ENCODE measurements around the gene TMEM270.

Gene TMEM270

GRCh38 chr7:73869011-73869798 is 8.2 kb downstream of the TMEM270 start:
- TF ChIP-seq, protein P1, sequence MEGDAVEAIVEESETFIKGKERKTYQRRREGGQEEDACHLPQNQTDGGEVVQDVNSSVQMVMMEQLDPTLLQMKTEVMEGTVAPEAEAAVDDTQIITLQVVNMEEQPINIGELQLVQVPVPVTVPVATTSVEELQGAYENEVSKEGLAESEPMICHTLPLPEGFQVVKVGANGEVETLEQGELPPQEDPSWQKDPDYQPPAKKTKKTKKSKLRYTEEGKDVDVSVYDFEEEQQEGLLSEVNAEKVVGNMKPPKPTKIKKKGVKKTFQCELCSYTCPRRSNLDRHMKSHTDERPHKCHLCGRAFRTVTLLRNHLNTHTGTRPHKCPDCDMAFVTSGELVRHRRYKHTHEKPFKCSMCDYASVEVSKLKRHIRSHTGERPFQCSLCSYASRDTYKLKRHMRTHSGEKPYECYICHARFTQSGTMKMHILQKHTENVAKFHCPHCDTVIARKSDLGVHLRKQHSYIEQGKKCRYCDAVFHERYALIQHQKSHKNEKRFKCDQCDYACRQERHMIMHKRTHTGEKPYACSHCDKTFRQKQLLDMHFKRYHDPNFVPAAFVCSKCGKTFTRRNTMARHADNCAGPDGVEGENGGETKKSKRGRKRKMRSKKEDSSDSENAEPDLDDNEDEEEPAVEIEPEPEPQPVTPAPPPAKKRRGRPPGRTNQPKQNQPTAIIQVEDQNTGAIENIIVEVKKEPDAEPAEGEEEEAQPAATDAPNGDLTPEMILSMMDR (IDR thresholded peaks at IDR 0.05; ENCODE audit: insufficient read depth, low read length, poor library complexity, severe bottlenecking): no peak
- H3K4me3 ChIP-seq (replicated peaks; ENCODE audit: low read depth, low read length): no peak overlapping the region
- no peaks in the 10 kb centered on the region; the same call in 1 of the 2 replicates for H3K27me3 ChIP-seq (replicated peaks; ENCODE audit: control insufficient read depth, insufficient read depth, low read length)
- no peak for DNase-seq (ENCODE audit: extremely low read depth, insufficient read length)
- H3K36me3 ChIP-seq (ENCODE audit: control insufficient read depth, insufficient read depth, low read length): no peaks in the 10 kb centered on the region

DNA sequence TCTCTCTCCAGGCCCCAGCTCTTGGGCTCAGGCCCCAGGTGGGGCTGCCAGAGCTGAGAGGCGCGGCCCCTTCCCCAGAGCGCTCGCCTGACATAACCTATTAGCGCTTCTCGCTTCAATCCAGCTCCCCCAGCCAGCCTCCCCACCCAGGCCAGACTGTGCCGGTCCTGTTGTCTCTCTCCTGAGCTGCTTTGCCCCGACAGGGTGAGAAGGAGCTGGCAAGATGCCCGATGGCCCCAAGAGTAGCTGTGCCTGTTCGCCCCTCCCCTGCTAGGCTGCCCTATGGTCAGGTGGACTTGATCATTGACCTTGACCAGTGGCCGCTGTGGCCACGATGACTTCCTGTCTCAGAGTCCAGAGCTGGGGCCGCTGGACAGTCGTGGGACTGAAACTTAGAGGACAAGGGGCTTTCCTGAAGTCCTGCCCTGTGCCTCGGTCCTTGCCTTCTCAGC is 9.1 kb downstream of the TMEM270 start:
- Histone ChIP-seq H3K27me3 (replicated peaks; ENCODE audit: control insufficient read depth, insufficient read depth, low read length) (no peaks in the 10 kb centered on the region; the same call in 1 of the 2 replicates), H3K4me3 (replicated peaks; ENCODE audit: low read depth, low read length) (no peak overlapping the region), H3K36me3 (ENCODE audit: control insufficient read depth, insufficient read depth, low read length) (no peaks in the 10 kb centered on the region)
- TF ChIP-seq, protein P1 (IDR thresholded peaks at IDR 0.05; ENCODE audit: insufficient read depth, low read length, poor library complexity, severe bottlenecking): no peak
- no peak for DNase-seq (ENCODE audit: extremely low read depth, insufficient read length)

GRCh38 chr7:73871163-73872011 is 10.4 kb downstream of the TMEM270 start:
- TF ChIP-seq, protein P1 (IDR thresholded peaks at IDR 0.05; ENCODE audit: insufficient read depth, low read length, poor library complexity, severe bottlenecking): no peak
- DNase-seq (ENCODE audit: extremely low read depth, insufficient read length): no peak
- H3K4me3 ChIP-seq (replicated peaks; ENCODE audit: low read depth, low read length): no peak overlapping the region

GRCh38 chr7:73872056-73872908 is 11.3 kb downstream of the TMEM270 start:
- DNase-seq (ENCODE audit: extremely low read depth, insufficient read length): no peak
- no peaks in the 10 kb centered on the region; the same call in 1 of the 2 replicates for H3K27me3 ChIP-seq (replicated peaks; ENCODE audit: control insufficient read depth, insufficient read depth, low read length)
- TF ChIP-seq, protein P1 (IDR thresholded peaks at IDR 0.05; ENCODE audit: insufficient read depth, low read length, poor library complexity, severe bottlenecking): no peak

More at GRCh38 chr7:73871163-73872011, 10.4 kb downstream of the TMEM270 start:
- Histone ChIP-seq H3K27me3 (replicated peaks; ENCODE audit: control insufficient read depth, insufficient read depth, low read length) (no peaks in the 10 kb centered on the region; the same call in 1 of the 2 replicates), H3K36me3 (ENCODE audit: control insufficient read depth, insufficient read depth, low read length) (no peaks in the 10 kb centered on the region)

DNA sequence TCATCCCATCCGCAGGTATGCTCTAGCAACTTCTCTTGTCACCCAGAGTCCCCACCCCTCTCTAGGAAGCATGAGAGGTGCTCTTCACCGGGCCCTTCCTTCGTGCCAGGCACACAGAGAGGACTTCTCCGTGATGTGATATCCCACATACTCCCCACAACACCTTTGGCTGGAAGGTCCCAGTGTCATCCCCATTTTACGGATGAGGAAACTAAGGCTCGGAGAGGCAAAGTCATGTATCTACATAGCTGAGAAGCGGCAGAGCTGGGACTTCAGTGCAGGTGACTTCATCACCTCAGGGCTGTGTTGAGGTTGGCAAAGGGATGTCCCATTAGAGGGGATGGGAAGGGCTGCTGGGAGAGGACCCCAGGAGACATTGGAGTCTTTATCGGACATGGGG is 15.4 kb downstream of the TMEM270 start:
- Histone ChIP-seq H3K4me3 (replicated peaks; ENCODE audit: low read depth, low read length) (no peak overlapping the region), H3K36me3 (ENCODE audit: control insufficient read depth, insufficient read depth, low read length) (no peaks in the 10 kb centered on the region), H3K27me3 (replicated peaks; ENCODE audit: control insufficient read depth, insufficient read depth, low read length) (no peaks in the 10 kb centered on the region; the same call in 1 of the 2 replicates)
- no peak for DNase-seq (ENCODE audit: extremely low read depth, insufficient read length)
- TF ChIP-seq, protein P1 (IDR thresholded peaks at IDR 0.05; ENCODE audit: insufficient read depth, low read length, poor library complexity, severe bottlenecking): no peak

More at GRCh38 chr7:73872056-73872908, 11.3 kb downstream of the TMEM270 start:
- Histone ChIP-seq H3K4me3 (replicated peaks; ENCODE audit: low read depth, low read length) (no peak overlapping the region), H3K36me3 (ENCODE audit: control insufficient read depth, insufficient read depth, low read length) (no peaks in the 10 kb centered on the region)

Measured in GM06990 (cell line).